Smooth muscle cell (in vitro differentiated cells): ENCODE data around the gene INPP5B. TPM values are rescaled to one million over a fixed set of nuclear protein-coding genes. Genes with fewer than 3 reads are reported as not detected.
"Not testable (repeated sequence)": the region's sequence is repeated elsewhere in the genome, so short reads cannot be mapped to it uniquely, and the experiment has no call there.

Experiments
- DNase-seq: peaks from one replicate; lab custom pipeline; 2025; ENCODE audit not compliant: unreplicated experiment; lab: John Stamatoyannopoulos, UW
- H2AFZ ChIP-seq: fragments of 200-600 bp; sonication (generic); 2 replicates; pipeline ENCODE4 v1.6.0; 2016; ENCODE audit warnings: antibody characterized with exemption, low read depth, mild to moderate bottlenecking
- H3F3A ChIP-seq: fragments of 200-600 bp; sonication (generic); 2 replicates; pipeline ENCODE4 v1.6.0; 2017; ENCODE audit warnings: antibody characterized with exemption, low read depth
- H3K27ac ChIP-seq: fragments of 200-600 bp; sonication (generic); 2 replicates; pipeline ENCODE4 v1.5.1; 2016; ENCODE audit warnings: low read depth, mild to moderate bottlenecking
- H3K27me3 ChIP-seq: fragments of 200-600 bp; sonication (generic); 2 replicates; pipeline ENCODE4 v1.6.1; 2016; ENCODE audit warnings: low read depth, mild to moderate bottlenecking
- H3K36me3 ChIP-seq: fragments of 200-600 bp; sonication (generic); 2 replicates; pipeline ENCODE4 v1.5.1; 2016; ENCODE audit warnings: low read depth
- H3K4me1 ChIP-seq: fragments of 200-600 bp; sonication (generic); 2 replicates; pipeline ENCODE4 v1.5.1; 2016; ENCODE audit warnings: low read depth
- H3K4me2 ChIP-seq: fragments of 200-600 bp; sonication (generic); 2 replicates; pipeline ENCODE4 v1.6.0; 2016; ENCODE audit warnings: mild to moderate bottlenecking
- H3K4me3 ChIP-seq: fragments of 200-600 bp; sonication (generic); 2 replicates; pipeline ENCODE4 v1.5.1; 2016; ENCODE audit warnings: mild to moderate bottlenecking
- H3K79me2 ChIP-seq: fragments of 200-600 bp; sonication (generic); 2 replicates; pipeline ENCODE4 v1.6.0; 2016; ENCODE audit warnings: low read depth, mild to moderate bottlenecking
- H3K9ac ChIP-seq: fragments of 200-600 bp; sonication (generic); 2 replicates; pipeline ENCODE4 v1.6.0; 2016; ENCODE audit warnings: low read depth
- H3K9me3 ChIP-seq: fragments of 200-600 bp; sonication (generic); replicated peaks from 2 replicates; pipeline ENCODE4 v1.5.1; 2016; ENCODE audit warnings: low read depth
- H4K20me1 ChIP-seq: fragments of 200-600 bp; sonication (generic); 2 replicates; pipeline ENCODE4 v1.6.0; 2016; ENCODE audit warnings: low read depth
- WGBS: methylation state at CpG from one replicate; pipeline ENCODE4 v1.1.7; 2016; ENCODE audit warnings: low lambda C conversion rate; 5-methylcytosine and 5-hydroxymethylcytosine counted together
- polyA plus RNA-seq: library from polyadenylated mRNA; unstranded; fragments of >200 nt; fragmentation: Nextera tagmentation; extraction: Ambion mirVana; gene quantifications from 2 replicates; pipeline ENCODE4 v1.2.1, GENCODE V29; 2016
- total RNA-seq: library from RNA; depleted of rRNA; stranded (reverse); fragments of >200 nt; gene quantifications from 2 replicates; pipeline ENCODE4 v1.2.3, GENCODE V29; 2014
- TF ChIP-seq, protein P1 (sequence below): fragments of 200-600 bp; sonication (generic); IDR thresholded peaks from 2 replicates; pipeline ENCODE4 v1.5.1; 2017; ENCODE audit warnings: borderline replicate concordance, mild to moderate bottlenecking, antibody characterized with exemption; ENCODE audit not compliant: insufficient read depth, poor library complexity, severe bottlenecking

The INPP5B gene
- total and polyA plus RNA-seq, 2 experiments from 2014 or later, result 6.7 to 11.0 TPM

DNA sequence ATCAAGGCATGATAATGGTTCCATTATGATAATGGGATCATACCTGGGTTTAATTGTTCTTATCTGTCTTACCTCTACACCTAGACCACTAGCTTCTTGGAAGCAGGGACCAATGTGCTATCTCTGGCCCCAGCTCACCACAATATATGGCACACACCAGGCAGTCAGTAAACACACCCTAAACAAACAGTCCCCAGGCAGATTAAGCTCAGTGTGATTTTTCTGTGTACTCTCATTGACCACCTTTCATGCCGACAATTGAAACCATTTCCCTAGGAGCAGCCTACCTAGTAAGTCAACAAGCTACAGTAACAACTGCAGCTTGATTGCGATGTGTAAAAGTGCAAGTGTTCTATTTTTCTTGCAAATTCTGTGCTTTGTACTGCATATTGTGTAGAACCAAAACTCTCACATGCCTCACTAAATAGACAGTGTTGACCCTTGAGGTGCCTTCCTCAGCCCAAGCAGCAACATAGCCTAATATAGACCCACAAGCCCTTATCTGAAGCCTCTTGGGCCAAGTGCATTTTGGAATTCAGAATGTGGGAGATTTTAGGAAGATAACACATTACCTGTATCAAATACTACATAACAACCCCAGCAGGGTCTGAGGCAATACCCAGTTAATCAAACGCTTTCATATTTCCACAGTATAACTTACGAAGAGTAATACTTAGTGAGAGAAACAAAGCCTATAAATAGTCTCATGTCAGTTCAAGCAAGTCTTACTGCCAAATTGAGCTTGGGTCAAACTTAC lies 32.0 kb downstream of the INPP5B start:
- H3K79me2 ChIP-seq, result peaks cover 7% of the 10 kb centered on the region
- DNase-seq, result no peak
- TF ChIP-seq, protein P1, sequence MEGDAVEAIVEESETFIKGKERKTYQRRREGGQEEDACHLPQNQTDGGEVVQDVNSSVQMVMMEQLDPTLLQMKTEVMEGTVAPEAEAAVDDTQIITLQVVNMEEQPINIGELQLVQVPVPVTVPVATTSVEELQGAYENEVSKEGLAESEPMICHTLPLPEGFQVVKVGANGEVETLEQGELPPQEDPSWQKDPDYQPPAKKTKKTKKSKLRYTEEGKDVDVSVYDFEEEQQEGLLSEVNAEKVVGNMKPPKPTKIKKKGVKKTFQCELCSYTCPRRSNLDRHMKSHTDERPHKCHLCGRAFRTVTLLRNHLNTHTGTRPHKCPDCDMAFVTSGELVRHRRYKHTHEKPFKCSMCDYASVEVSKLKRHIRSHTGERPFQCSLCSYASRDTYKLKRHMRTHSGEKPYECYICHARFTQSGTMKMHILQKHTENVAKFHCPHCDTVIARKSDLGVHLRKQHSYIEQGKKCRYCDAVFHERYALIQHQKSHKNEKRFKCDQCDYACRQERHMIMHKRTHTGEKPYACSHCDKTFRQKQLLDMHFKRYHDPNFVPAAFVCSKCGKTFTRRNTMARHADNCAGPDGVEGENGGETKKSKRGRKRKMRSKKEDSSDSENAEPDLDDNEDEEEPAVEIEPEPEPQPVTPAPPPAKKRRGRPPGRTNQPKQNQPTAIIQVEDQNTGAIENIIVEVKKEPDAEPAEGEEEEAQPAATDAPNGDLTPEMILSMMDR, result no peak
- H3F3A ChIP-seq, result no peaks in the 10 kb centered on the region
- peaks cover 22% of the 10 kb centered on the region for H4K20me1 ChIP-seq
- H3K4me2 ChIP-seq, result no peak overlapping the region
- no peaks in the 10 kb centered on the region for H3K4me1 ChIP-seq
- WGBS, result 96% methylated on average over 4 of the region's 4 CpGs
- no peaks in the 10 kb centered on the region for H3K9me3 ChIP-seq
- H3K27me3 ChIP-seq, result no peaks in the 10 kb centered on the region
- no peak overlapping the region for H2AFZ ChIP-seq
- no peak overlapping the region for H3K9ac ChIP-seq
- H3K27ac ChIP-seq, result no peak overlapping the region
- no peak overlapping the region for H3K4me3 ChIP-seq
- no peaks in the 10 kb centered on the region for H3K36me3 ChIP-seq

DNA sequence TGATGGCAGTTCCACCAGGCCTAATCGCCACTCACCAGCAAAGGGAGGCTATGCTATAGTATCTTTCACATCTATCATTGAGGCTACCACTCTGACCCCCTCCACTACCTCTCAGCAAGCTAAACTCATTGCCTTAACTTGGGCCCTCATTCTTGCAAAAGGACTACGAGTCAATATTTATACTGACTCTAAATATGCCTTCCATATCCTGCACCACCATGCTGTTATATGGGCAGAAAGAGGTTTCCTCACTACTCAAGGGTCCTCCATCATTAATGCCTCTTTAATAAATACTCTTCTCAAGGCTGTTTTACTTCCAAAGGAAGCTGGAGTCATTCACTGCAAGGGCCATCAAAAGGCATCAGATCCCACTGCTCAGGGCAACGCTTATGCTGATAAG lies 35.4 kb downstream of the INPP5B start:
- DNase-seq, H3K4me2 ChIP-seq, H3K36me3 ChIP-seq, H3K27me3 ChIP-seq, H3K9ac ChIP-seq, H2AFZ ChIP-seq, H4K20me1 ChIP-seq, H3K4me3 ChIP-seq, H3F3A ChIP-seq, H3K9me3 ChIP-seq, H3K27ac ChIP-seq, H3K79me2 ChIP-seq, H3K4me1 ChIP-seq: not testable (repeated sequence)
- WGBS, result 92% methylated on average over 3 of the region's 3 CpGs

- 92% methylated on average over 8 of the region's 8 CpGs for WGBS
- H3F3A ChIP-seq, H3K36me3 ChIP-seq, DNase-seq, H3K9me3 ChIP-seq, H3K27me3 ChIP-seq, H3K4me2 ChIP-seq, H2AFZ ChIP-seq, H3K4me1 ChIP-seq, H4K20me1 ChIP-seq, H3K9ac ChIP-seq, H3K4me3 ChIP-seq, H3K27ac ChIP-seq, H3K79me2 ChIP-seq: not testable (repeated sequence)
Observed at GRCh38 chr1:37910886-37911285, 36.0 kb downstream of the INPP5B start.

- not testable (repeated sequence) for H3K4me3 ChIP-seq, H3K4me1 ChIP-seq, H3K9me3 ChIP-seq, DNase-seq, H3K27ac ChIP-seq, H3K79me2 ChIP-seq, H2AFZ ChIP-seq, H3K9ac ChIP-seq, H4K20me1 ChIP-seq, H3K36me3 ChIP-seq, H3K27me3 ChIP-seq, H3F3A ChIP-seq, H3K4me2 ChIP-seq
- 95% methylated on average over 10 of the region's 10 CpGs for WGBS
Observed at GRCh38 chr1:37908531-37908930, 38.3 kb downstream of the INPP5B start.

DNA sequence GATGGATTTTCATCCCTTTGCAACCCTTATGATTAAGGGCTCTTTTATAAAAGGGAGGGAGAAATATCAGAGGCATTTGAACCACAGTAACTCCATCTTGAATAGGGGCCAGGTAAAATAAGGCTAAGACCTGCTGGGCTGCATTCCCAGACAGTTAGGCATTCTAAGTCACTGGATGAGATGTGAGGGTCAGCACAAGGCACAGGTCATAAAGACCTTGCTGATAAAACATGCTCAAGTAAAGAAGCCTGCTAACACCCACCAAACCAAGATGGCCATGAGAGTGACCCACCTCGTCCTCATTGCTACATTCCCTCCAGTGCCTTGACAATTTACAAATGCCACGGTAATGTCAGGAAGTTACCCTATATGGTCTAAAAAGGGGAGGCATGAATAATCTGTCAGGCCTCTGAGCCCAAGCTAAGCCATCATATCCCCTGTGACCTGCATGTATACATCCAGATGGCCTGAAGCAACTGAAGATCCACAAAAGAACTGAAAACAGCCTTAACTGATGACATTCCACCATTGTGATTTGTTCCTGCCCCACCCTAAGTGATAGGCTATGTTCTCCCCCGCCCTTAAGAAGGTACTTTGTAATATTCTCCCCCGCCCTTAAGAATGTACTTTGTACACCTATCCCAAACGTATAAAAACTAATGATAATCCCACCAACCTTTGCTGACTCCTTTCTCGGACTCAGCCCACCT lies 39.3 kb downstream of the INPP5B start:
- H3K36me3 ChIP-seq, H3K27me3 ChIP-seq, H3K4me1 ChIP-seq, H4K20me1 ChIP-seq, H3K27ac ChIP-seq, H3K4me2 ChIP-seq, H2AFZ ChIP-seq, H3K4me3 ChIP-seq, H3K9me3 ChIP-seq, H3K9ac ChIP-seq, DNase-seq, H3K79me2 ChIP-seq, H3F3A ChIP-seq: not testable (repeated sequence)
- WGBS, result 92% methylated on average over 6 of the region's 6 CpGs

GRCh38 chr1:37906591-37906990 lies 40.3 kb downstream of the INPP5B start:
- 100% methylated on average over 3 of the region's 3 CpGs for WGBS
- not testable (repeated sequence) for H3K4me2 ChIP-seq, H2AFZ ChIP-seq

More at GRCh38 chr1:37906591-37906990, 40.3 kb downstream of the INPP5B start:
- H3K27ac ChIP-seq, DNase-seq, H3K4me3 ChIP-seq, H4K20me1 ChIP-seq, H3F3A ChIP-seq, H3K9me3 ChIP-seq, H3K4me1 ChIP-seq, H3K9ac ChIP-seq, H3K79me2 ChIP-seq, H3K36me3 ChIP-seq, H3K27me3 ChIP-seq: not testable (repeated sequence)
